GM23248 (cell line): ENCODE results near the gene NFAT5. TPM values are rescaled to one million over a fixed set of nuclear protein-coding genes. Genes with fewer than 3 reads are reported as not detected.
"Not testable (repeated sequence)": the region's sequence is repeated elsewhere in the genome, so short reads cannot be mapped to it uniquely, and the experiment has no call there.

Source experiments
- DNase-seq: peaks from one replicate; pipeline ENCODE4 v3.0.0-alpha.2; 2015
- H2AFZ ChIP-seq: fragments of 200-600 bp; sonication (generic); 2 replicates; pipeline ENCODE4 v1.6.1; 2016; ENCODE audit warnings: antibody characterized with exemption
- H3F3A ChIP-seq: fragments of 200-600 bp; sonication (generic); 2 replicates; pipeline ENCODE4 v1.6.1; 2016; ENCODE audit warnings: mild to moderate bottlenecking, antibody characterized with exemption, mixed run types; ENCODE audit not compliant: insufficient read depth
- H3K27ac ChIP-seq: fragments of 200-600 bp; sonication (generic); 2 replicates; pipeline ENCODE4 v1.5.1; 2016; ENCODE audit warnings: mild to moderate bottlenecking
- H3K27me3 ChIP-seq: fragments of 200-600 bp; sonication (generic); replicated peaks from 2 replicates; pipeline ENCODE4 v1.6.1; 2016; ENCODE audit warnings: mild to moderate bottlenecking; ENCODE audit not compliant: insufficient read depth
- H3K36me3 ChIP-seq: fragments of 200-600 bp; sonication (generic); 2 replicates; pipeline ENCODE4 v1.6.1; 2016; ENCODE audit warnings: low read depth, mild to moderate bottlenecking
- H3K4me1 ChIP-seq: fragments of 200-600 bp; sonication (generic); 2 replicates; pipeline ENCODE4 v1.6.1; 2016; ENCODE audit warnings: mild to moderate bottlenecking; ENCODE audit not compliant: insufficient read depth
- H3K4me2 ChIP-seq: fragments of 200-600 bp; sonication (generic); one replicate; pipeline ENCODE4 v1.6.1; 2016; ENCODE audit warnings: mild to moderate bottlenecking; ENCODE audit not compliant: unreplicated experiment
- H3K4me3 ChIP-seq: fragments of 200-600 bp; sonication (generic); 2 replicates; pipeline ENCODE4 v1.5.1; 2016; ENCODE audit warnings: mild to moderate bottlenecking
- H3K79me2 ChIP-seq: fragments of 200-600 bp; sonication (generic); 2 replicates; pipeline ENCODE4 v1.6.1; 2016; ENCODE audit warnings: mild to moderate bottlenecking; ENCODE audit not compliant: insufficient read depth
- H3K9ac ChIP-seq: fragments of 200-600 bp; sonication (generic); 2 replicates; pipeline ENCODE4 v1.6.1; 2016; ENCODE audit warnings: mild to moderate bottlenecking
- H3K9me2 ChIP-seq: fragments of 200-600 bp; sonication (generic); 2 replicates; pipeline ENCODE4 v1.6.1; 2016; ENCODE audit warnings: mixed run types, mild to moderate bottlenecking, moderate library complexity; ENCODE audit not compliant: insufficient read depth
- H3K9me3 ChIP-seq: fragments of 200-600 bp; sonication (generic); one replicate; pipeline ENCODE4 v1.6.1; 2017; ENCODE audit warnings: low read depth
- H4K20me1 ChIP-seq: fragments of 200-600 bp; sonication (generic); 2 replicates; pipeline ENCODE4 v1.6.0; 2016; ENCODE audit not compliant: insufficient read depth
- EZH2 ChIP-seq: fragments of 200-600 bp; sonication (generic); IDR thresholded peaks from 2 replicates; pipeline ENCODE4 v1.6.1; 2018; ENCODE audit warnings: antibody characterized with exemption, mild to moderate bottlenecking; ENCODE audit not compliant: insufficient read depth, poor library complexity, severe bottlenecking
- EZH2phosphoT487 ChIP-seq: fragments of 200-600 bp; sonication (generic); IDR thresholded peaks from 2 replicates; pipeline ENCODE4 v1.6.1; 2018; ENCODE audit warnings: antibody characterized with exemption, moderate library complexity, mild to moderate bottlenecking, low read depth; ENCODE audit not compliant: insufficient read depth
- WGBS, 2 experiments: methylation state at CpG; one replicate each; pipeline ENCODE4 v1.1.6; 2015 to 2017; ENCODE audit warnings: low lambda C conversion rate in 2 of 2, low coverage in 1 of 2; ENCODE audit errors: missing lambda C conversion rate in 2 of 2; 5-methylcytosine and 5-hydroxymethylcytosine counted together
- in situ Hi-C: fragments of 300-500 bp; cut with MboI; formaldehyde crosslinking; loops from 2 replicates; pipeline ENCODE4 v1.15.0; 2020
- polyA plus RNA-seq: library from polyadenylated mRNA; unstranded; fragments of >200 nt; fragmentation: Nextera tagmentation; extraction: Ambion mirVana; gene quantifications from 2 replicates; pipeline ENCODE4 v1.2.1, GENCODE V29; 2016
- total RNA-seq: library from RNA; depleted of rRNA; stranded (reverse); fragments of >200 nt; shearing (Covaris generic); gene quantifications from 2 replicates; pipeline ENCODE4 v1.2.3, GENCODE V29; 2014

The NFAT5 gene
- total and polyA plus RNA-seq, 2 experiments from 2014 or later = 8.0 to 9.8 TPM

- H3K36me3 ChIP-seq = no peaks in the 10 kb centered on the region
- WGBS, 2 experiments = 72 to 93% methylated on average over 2 of the region's 2 CpGs
- no peaks in the 10 kb centered on the region for H4K20me1 ChIP-seq
- H3K4me1 ChIP-seq = no peaks in the 10 kb centered on the region
- in situ Hi-C loops = no loop called here
- H3K9ac ChIP-seq = no peak overlapping the region
- DNase-seq = no peak
- no peaks in the 10 kb centered on the region for H3K79me2 ChIP-seq
- H3F3A ChIP-seq = no peaks in the 10 kb centered on the region
- H3K4me3 ChIP-seq = no peak overlapping the region
- H3K9me3 ChIP-seq = no peaks in the 10 kb centered on the region
- no peaks in the 10 kb centered on the region for H3K27me3 ChIP-seq
- H3K27ac ChIP-seq = no peak overlapping the region
- no peak overlapping the region for H2AFZ ChIP-seq
- no peaks in the 10 kb centered on the region for H3K9me2 ChIP-seq
- no peak overlapping the region for H3K4me2 ChIP-seq
- TF ChIP-seq EZH2phosphoT487 = no peak
- no peak for TF ChIP-seq EZH2
These were observed 9.9 kb upstream of the NFAT5 start for GRCh38 chr16:69555867-69556266.

DNA sequence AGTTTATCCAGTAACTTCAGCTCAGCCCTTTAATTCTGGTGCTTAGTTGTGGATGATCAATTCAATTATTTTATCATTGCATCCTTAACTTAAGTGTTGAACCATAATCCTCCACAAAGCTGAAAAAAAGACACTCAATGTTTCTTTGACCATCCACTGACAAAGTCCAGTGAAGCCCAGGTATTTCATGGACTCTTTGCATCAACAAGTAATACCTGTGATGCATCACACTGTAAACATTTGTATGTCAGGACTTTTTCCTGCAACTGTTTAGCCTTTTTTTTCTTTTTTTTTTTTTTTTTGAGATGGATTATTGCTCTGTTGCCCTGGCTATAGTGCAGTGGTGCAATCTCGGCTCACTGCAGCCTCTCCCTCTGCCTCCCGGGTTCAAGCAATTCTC lies 6.6 kb upstream of the NFAT5 start:
- Histone ChIP-seq H3K36me3 (no peaks in the 10 kb centered on the region), H3K4me3 (no peak overlapping the region), H3F3A (no peaks in the 10 kb centered on the region; the same call in 1 of the 2 replicates), H3K9me2 (no peaks in the 10 kb centered on the region), H3K4me1 (peaks cover 2% of the 10 kb centered on the region; the same call in 1 of the 2 replicates), H3K9me3 (no peaks in the 10 kb centered on the region), H2AFZ (no peak overlapping the region), H3K27me3 (no peaks in the 10 kb centered on the region), H3K4me2 (no peak overlapping the region), H3K9ac (no peak overlapping the region), H3K79me2 (peaks cover 18% of the 10 kb centered on the region), H3K27ac (no peak overlapping the region), H4K20me1 (no peaks in the 10 kb centered on the region)
- 63 to 86% methylated on average over 2 of the region's 2 CpGs for WGBS, 2 experiments
- TF ChIP-seq EZH2phosphoT487 = no peak
- no peak for TF ChIP-seq EZH2
- no peak for DNase-seq
- in situ Hi-C loops = no loop called here

- H4K20me1 ChIP-seq, H3K4me3 ChIP-seq, H3K36me3 ChIP-seq, in situ Hi-C loops, H3K9me3 ChIP-seq, H3K9ac ChIP-seq, H3F3A ChIP-seq, H3K4me2 ChIP-seq, H3K27me3 ChIP-seq, H3K27ac ChIP-seq, H3K4me1 ChIP-seq, H3K9me2 ChIP-seq, H2AFZ ChIP-seq, DNase-seq: not testable (repeated sequence)
- 90 to 93% methylated on average over 2 of the region's 2 CpGs for WGBS, 2 experiments
- peaks cover 36% of the 10 kb centered on the region for H3K79me2 ChIP-seq
These were observed 4.4 kb upstream of the NFAT5 start for GRCh38 chr16:69561367-69561766.

GRCh38 chr16:69561901-69562300 lies 3.9 kb upstream of the NFAT5 start:
- H3K4me1 ChIP-seq = peaks cover 6% of the 10 kb centered on the region; the same call in 1 of the 2 replicates
- no peaks in the 10 kb centered on the region for H4K20me1 ChIP-seq
- no peak overlapping the region for H3K4me2 ChIP-seq
- H3K9me2 ChIP-seq = no peaks in the 10 kb centered on the region
- H3F3A ChIP-seq = peaks cover 2% of the 10 kb centered on the region
- H3K27me3 ChIP-seq = no peaks in the 10 kb centered on the region
- H3K27ac ChIP-seq = no peak overlapping the region
- in situ Hi-C loops = no loop called here
- DNase-seq = no peak
- no peak overlapping the region for H3K4me3 ChIP-seq
- no peaks in the 10 kb centered on the region for H3K36me3 ChIP-seq
- H2AFZ ChIP-seq = no peak overlapping the region
- H3K9me3 ChIP-seq = no peaks in the 10 kb centered on the region
- TF ChIP-seq EZH2phosphoT487 (no peak), EZH2 (no peak)
- no peak overlapping the region for H3K9ac ChIP-seq
- peaks cover 40% of the 10 kb centered on the region for H3K79me2 ChIP-seq

GRCh38 chr16:69562813-69563212 lies 3.0 kb upstream of the NFAT5 start:
- Histone ChIP-seq H3K27me3 (no peaks in the 10 kb centered on the region), H3K36me3 (no peaks in the 10 kb centered on the region), H4K20me1 (no peaks in the 10 kb centered on the region), H3K4me3 (no peak overlapping the region), H3K4me1 (peaks cover 7% of the 10 kb centered on the region; the same call in 1 of the 2 replicates), H3K9ac (no peak overlapping the region), H3F3A (peaks cover 12% of the 10 kb centered on the region), H3K4me2 (no peak overlapping the region), H2AFZ (no peak overlapping the region), H3K9me2 (no peaks in the 10 kb centered on the region), H3K27ac (no peak overlapping the region), H3K9me3 (no peaks in the 10 kb centered on the region), H3K79me2 (peaks cover 49% of the 10 kb centered on the region)
- in situ Hi-C loops = no loop called here
- 96 to 99% methylated on average over 3 of the region's 3 CpGs for WGBS, 2 experiments
- TF ChIP-seq EZH2 = no peak
- TF ChIP-seq EZH2phosphoT487 = no peak
- no peak for DNase-seq
